Caki2 (cell line): ENCODE measurements around the gene C16orf96. TPM values are rescaled to one million over a fixed set of nuclear protein-coding genes. Genes with fewer than 3 reads are reported as not detected.
"Not testable (repeated sequence)": the region's sequence is repeated elsewhere in the genome, so short reads cannot be mapped to it uniquely, and the experiment has no call there.

ENCODE experiments used
- DNase-seq: peaks from one replicate; pipeline ENCODE4 v3.0.0-alpha.2; 2015; ENCODE audit warnings: low read depth
- in situ Hi-C: cut with HindIII; loops from 2 replicates; pipeline ENCODE4 v1.10.0; 2016; ENCODE audit warnings: low sequenced_read_pairs, low pct_unique_long_range_greater_than_20kb, mixed read lengths
- total RNA-seq: library from RNA; depleted of rRNA; stranded (reverse); fragments of >200 nt; shearing (Covaris generic); gene quantifications from 2 replicates; pipeline ENCODE4 v1.2.3, GENCODE V29; 2014; ENCODE audit warnings: low replicate concordance

The C16orf96 gene
- total RNA-seq, 1 experiment from 2014 or later, result not detected

DNA sequence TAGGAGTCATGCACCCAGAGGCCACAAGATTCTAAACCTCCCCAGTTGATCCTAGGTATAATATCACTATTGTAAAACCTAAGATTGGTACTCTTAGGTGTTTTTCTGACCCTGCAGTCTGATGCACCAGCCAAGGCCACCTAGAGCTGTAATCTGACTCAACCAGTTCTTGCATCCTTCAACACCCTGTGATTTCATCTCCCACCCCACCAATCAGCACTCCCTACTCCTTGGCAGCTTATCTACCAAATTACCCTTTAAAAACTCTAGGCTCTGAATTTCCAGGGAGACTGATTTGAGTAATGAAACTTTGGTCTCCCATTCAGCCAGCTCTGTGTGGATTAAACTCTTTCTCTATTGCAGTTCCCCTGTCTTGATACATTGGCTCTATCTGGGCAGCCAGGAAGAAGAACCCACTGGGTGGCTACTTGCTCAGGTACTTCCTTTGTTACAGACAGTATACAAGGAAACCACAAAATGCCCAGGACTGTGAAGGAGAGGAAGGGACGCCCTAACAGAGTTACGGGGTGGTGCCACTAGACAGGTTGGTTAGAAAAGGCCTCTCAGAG is 16.3 kb upstream of the C16orf96 start:
- in situ Hi-C loops, result no loop called here
- no peak for DNase-seq

DNA sequence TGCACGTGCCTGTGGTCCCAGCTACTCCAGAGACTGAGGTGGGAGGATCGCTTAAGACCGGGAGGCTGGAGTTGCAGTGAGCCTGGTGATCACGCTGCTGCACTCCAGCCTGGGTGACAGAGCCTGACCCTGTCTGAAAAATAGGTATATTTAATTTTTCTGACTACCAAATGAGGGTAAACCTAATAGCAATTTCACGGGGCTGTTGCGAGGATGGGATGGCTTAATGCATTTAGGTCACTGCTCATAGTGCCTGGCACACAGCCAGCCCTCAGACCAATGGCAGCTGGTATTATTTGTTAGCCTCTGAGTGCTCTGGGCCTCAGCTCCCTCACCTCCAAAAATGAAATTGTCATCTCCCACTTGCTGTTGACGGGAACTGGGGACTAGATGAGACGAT is 11.7 kb upstream of the C16orf96 start:
- no peak for DNase-seq
- in situ Hi-C loops, result no loop called here

DNA sequence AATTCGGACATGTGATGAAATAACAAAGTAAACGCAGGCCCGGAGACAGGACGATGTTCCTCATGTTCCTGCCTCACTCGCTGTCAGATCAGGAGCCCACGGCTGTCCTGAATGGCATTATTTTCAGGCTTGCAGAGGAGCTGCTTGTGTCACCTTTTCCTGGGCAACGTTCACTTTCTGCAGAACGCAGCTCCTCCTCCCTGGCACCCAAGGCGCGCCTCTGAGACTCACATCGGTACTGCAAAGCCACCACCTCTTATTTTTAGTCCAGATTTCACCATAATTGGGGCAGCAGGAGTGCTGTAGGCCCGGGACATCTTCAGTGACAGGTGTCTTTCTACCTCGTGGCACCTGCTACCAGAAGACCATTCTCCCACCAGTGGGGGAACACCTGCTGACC is 8.0 kb upstream of the C16orf96 start:
- DNase-seq, result no peak
- in situ Hi-C loops, result no loop called here

DNA sequence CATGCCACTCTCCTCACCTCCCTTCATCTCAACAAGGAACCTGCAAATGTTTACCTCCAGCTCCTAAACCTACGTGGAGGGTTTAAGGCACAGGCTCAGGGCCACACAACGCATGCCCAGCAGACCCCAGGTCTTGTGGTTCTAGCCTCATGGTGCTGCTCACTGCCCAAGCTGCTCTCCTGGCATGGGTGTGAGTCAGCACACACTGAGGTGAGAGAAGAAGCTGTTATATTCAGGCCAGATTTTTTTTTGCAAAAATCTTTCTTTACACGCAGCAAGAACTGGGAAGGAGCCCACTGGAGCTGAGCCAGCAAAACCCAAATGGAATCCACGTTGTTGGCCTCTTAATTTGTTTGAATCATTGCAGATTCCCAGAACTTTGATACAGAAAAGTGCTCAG is 5.5 kb upstream of the C16orf96 start:
- in situ Hi-C loops, result no loop called here
- DNase-seq, result no peak

DNA sequence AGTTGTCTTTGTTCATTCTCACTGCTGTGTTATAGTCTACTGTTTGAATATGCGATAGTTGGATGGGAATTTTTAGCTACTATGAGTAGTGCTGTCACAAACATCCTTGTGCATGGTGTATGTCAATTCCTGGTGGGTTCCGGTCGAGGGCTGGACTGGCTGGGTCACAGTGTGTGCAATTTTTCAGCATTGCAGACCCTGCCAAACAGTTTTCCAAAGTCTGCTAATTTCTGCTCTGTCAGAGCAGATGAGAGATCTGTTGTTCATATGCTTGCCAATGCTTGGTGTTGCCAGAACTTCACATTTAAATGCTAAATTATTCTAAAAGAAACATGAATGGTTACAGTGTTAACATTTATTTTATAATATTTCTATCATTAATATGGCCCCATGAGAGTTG is 3.6 kb upstream of the C16orf96 start:
- in situ Hi-C loops, result no loop called here
- DNase-seq, result no peak

DNA sequence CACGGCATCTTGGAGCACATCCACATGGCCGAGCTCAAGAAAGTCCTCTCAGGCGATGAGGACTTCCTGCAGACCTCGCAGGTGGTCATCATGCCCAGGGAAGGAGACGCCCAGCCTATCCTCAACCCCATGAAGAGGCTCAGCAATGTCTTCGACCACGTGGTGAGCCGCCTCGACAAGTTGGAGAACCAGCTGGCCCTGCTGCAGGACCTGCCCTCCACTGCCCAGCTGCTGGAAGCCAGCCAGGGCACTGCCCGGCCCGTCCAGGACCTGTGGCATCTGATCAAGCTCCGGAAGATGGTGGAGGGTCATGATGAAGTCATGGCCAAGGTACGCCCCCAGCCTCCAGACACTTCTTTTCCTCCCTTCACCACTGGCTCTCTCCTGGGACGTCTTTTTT is 440 bp downstream of the C16orf96 start:
- DNase-seq, result no peak
- in situ Hi-C loops, result no loop called here

DNA sequence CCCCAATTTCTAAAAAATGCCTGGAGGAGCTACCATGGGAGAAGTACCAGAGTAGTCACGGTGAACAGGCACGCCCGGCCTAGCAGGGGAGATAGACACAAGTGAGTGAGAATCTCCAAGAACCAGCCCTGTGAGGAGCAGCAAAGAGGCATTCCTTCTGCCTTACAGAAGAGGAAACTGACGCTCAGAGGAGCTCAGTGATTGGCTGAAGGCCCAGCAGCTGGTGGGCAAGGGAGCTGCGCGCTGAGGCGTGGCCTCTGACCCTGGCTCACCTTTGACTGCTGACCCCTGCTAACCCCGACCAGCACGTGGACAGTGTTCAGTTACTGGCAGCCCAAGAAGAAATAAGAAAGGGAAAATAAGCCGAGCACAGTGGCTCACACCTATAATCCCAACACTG is 1.8 kb downstream of the C16orf96 start:
- in situ Hi-C loops, result no loop called here
- no peak for DNase-seq

DNA sequence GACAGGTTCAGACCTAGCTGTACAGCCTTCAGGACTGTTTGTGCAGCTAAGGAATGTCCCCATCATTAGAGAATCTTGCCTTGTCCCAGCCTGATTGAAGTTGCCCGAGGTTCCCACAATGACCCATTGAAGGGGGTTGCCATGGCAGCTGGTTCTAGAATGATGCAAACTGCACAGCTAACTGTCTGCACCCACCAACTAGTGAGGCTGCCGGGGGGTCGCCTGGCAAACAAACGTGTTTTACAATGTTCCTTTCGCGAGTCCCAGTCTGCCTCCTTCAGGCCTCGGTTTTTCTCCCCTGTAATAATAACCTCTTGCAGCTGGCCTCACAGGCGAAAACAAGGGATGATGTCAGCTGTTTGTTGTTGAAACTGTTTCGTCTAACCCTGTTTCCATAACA is 5.5 kb downstream of the C16orf96 start:
- DNase-seq, result no peak
- in situ Hi-C loops, result no loop called here

DNA sequence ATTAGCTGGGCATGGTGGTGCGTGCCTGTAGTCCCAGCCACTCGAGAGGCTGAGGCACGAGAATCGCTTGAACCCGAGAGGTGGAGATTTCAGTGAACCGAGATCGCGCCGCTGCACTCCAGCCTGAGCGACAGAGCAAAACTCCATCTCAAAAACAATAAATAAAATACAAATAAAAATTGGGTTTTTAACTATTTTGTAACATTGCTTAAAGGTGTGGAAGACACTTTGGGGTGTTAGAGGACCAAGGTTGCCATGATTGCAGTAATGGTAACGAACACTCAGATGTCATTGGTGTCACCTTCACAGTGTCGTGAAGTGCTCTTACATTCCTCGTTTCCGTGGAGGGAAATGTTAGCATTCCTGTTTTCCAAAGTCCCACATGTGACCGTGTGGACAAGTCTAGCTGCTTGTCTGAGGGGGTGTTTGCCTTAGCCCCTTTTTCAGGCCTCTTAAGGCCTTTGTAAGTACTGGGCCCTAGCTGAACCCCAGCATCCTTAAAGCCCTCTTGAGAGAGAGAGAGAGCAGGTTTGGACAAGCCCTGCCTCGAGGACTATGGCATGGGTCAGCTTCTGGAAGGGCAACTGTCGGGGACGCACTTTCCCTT is 8.6 kb downstream of the C16orf96 start:
- no peak for DNase-seq
- in situ Hi-C loops, result no loop called here

DNA sequence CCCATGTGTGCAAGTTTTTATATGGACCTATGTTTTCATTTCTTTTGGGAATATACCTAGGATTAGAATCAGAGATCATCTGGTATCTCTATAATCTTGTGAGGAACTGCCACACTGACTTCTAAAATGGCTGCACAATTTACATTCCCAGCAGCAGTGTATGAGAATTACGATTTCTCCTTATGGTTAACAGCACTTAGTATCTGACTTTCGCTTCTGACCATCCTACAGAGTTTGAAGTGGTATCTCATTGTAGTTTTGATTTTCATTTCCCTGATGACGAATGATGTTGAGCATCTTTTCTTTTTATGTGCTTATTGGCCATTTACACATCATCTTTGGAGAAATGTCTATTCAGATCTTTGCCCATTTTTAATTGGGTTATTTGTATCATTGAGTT is 10.0 kb downstream of the C16orf96 start:
- in situ Hi-C loops, result no loop called here
- no peak for DNase-seq

DNA sequence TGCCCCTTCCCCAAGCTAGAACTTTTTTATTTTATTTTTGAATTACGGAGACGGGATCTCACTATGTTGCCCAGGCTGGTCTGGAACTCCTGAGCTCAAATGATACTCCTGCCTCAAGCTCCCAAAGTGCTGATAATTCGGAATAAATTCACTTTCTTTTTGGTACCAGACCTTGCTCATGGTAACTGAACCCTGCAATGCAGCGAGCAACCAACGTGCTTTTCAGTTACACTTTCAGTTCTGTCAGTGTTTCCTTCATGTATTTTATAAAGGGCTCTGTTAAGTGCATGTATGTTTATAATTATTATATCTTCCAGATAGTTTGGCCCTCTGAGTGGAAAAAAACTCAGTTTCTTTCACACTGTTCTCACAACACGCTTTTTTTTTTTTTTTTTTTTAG is 13.9 kb downstream of the C16orf96 start:
- in situ Hi-C loops, result no loop called here
- DNase-seq, result no peak

DNA sequence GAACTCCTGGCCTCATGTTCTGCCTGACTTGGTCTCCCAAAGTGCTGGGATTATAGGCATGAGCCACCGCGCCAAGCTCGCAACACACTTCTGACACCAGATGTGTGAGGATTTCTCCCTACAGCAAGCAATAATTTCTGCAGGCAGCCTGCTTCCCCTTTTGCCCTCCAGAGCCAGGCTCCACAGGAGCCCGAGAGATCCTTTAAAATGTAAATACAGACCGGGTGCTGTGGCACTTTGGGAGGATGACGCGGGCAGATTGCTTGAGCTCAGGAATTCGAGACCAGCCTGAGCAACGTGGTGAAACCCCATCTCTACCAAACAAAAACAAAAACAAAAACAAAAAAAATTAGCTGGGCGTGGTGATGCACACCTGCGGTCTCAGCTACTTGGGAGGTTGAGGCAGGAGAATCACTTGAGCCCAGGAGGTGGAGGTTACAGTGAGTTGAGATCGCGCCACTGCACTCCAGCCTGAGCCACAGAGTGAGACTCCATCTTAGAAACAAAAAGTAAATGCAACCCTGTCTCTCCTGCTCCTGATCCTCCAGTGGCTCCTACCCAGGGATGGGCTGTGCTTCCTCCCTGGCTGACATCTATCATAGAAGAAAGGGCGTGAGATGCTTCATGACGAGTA is 14.7 kb downstream of the C16orf96 start:
- in situ Hi-C loops, result no loop called here
- no peak for DNase-seq

DNA sequence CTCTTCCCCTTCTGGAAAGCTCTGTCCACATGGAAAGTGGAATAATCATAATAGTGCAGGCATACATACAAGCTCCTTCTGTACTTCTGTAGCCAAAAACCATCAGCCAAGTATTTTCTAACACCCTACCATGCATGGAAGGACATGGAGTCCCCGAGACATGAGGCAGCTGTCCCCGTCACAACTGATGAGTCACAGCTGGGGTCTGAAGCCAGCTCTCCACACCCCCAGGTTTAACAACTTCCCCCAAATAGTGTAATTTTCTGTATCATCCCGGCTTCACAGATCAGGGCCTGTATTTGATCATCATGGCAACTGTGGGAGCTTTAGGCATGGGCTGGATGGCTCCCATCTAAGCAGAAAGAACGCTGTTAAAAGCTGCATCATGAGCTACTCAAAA is 16.6 kb downstream of the C16orf96 start:
- in situ Hi-C loops, result no loop called here
- DNase-seq, result no peak

DNA sequence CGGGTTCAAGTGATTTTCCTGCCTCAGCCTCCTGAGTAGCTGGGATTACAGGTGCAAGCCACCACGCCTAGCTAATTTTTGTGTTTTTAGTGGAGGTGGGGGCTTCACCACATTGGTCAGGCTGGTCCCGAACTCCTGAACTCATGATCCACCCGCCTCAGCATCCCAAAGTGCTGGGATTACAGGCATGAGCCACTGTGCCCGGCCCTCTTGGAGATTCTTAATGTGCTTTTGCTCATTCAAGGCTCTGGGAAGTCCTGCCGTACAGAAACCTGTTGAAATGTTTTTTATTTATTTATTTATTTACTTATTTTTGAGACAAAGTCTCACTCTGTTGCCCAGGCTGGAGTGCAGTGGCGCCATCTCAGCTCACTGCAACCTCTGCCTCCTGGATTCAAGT is 17.8 kb downstream of the C16orf96 start:
- DNase-seq, in situ Hi-C loops: not testable (repeated sequence)

DNA sequence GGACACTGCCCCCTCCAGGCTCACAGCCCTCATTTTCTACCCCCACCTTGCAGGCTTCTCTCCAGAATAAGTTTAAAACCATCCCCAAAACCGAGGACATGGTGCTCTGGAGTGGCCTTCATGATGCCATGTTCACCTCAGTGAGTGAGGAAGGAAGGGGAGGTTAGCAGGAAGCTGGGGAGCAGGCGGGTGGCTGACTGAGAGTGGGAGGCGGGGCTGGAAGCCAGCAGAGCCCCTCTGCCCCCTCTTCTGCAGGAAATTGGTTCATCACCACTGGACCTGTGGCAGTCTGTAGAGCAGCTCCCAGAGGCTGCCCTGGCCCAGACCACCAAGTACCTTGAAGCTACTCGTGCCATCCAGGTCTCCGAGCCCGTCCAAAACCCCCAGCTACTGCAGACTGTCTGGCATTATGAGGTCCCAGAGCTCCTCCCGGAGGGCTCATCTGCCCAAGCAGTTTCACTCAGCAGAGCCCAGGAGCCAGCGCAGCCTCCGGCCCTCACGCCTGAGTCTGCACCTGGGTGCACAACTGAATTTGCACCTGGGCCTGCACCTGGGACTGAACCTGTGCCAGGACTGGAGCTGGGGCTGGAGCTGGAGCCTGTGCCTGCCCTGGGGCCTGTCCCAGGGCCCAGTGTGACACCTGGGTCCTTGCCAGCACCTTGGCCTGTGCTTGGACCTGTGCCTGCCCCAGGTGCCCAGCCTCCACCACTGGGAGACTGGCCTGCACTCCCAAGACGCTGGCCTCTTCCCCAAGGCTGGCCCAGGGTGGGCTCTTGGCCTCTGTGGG is 19.0 kb downstream of the C16orf96 start:
- DNase-seq, result no peak
- in situ Hi-C loops, result no loop called here

DNA sequence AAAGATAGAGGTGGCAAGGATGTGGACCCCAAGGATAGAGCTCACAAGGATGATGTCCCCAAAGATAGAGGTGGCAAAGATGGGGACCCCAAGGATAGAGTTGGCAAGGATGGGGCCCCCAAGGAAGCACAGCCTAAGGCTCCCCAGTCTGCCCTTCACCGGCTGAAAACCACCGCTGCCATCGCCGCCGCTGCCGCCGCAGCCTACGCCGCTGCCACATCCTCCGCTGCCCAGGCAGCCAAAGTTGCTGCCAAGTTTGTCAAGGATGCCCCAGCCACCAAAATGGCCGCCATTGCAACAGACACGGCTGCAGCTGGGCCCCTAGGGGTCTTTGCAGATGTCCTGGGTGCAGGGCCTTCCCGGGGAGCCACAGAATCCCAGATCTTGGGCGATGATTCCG is 19.9 kb downstream of the C16orf96 start:
- in situ Hi-C loops, result no loop called here
- no peak for DNase-seq

DNA sequence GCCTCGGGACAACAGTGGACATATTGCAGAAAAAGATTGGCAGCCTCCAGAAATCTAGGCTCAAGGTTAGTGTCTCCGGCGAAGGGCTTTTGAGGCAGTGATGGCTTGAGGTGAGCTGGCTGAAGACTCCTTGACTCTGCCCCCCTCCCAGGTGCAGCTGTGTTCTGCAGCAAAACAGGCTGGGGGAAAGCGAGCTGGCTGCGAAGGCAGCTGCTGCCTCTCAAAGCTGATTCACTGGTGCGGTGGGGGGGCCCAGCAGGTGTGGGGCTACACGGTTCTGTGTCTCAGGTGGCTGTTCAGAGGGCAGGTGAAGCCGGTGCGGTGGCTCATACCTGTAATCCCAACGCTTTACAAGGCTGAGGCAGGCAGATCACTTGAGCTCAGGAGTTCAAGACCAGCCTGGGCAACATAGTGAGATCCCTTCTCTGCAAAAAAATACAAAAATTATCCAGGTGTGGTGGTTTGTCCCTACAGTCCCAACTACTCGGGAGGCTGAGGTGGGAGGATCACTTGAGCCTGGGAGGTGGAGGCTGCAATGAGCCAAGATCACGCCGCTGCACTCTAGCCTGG is 22.9 kb downstream of the C16orf96 start:
- in situ Hi-C loops, result no loop called here
- no peak for DNase-seq

DNA sequence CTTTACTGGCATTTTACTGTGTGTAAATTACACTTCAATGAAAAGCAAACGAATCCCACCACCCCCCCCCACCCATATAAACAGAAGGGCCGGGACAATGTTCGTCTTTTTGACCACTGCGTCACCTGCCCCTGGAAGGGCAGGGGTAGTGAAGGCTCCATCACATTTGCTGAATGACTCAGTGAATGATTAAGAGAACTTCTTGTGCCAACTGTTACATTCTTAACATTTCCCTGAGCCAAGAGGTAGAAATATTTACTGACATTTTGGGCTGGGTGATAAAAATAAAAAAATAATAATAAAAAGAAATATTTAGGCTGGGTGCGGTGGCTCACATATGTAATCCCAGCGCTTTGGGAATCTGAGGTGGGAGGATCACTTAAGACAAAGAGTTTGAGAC is 24.1 kb downstream of the C16orf96 start:
- no peak for DNase-seq
- in situ Hi-C loops, result no loop called here

DNA sequence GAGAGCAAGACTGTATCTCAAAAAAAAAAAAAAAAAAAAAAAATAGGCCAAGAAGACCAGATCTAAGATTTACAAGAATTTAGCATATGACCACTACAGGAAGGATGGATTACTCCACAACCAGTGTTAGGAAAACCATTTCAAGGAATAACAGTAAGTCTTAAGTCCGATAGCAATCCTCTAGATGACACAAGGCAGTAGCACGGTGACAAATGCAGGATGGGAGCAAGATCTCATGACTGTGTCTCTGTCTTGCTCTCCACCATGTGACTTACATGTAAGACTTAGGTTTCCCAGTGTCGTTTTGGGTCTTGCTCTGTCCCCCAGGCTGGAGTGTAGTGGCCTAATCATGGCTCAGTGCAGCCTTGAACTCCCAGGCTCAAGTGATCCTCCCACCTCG is 27.8 kb downstream of the C16orf96 start:
- in situ Hi-C loops, result no loop called here
- DNase-seq, result no peak
